ENCODE data around the gene TLL2.
A peak's percentile ranks its signal among the peaks of the same experiment; 100 is the strongest.

TLL2 gene

GRCh38 chr10:96358851-96359540, 154.7 kb downstream of the TLL2 start, which contains the start of gene OPALIN:
Gene OPALIN (minus strand): TSS chr10:96359002. CDS start chr10:96358896, 106 bp downstream.
- no peak for DNase-seq (ENCODE audit: low spot score)

- no peak for DNase-seq (ENCODE audit: low spot score)
Measured at GRCh38 chr10:96357038-96357620, 156.6 kb downstream of the TLL2 start.

GRCh38 chr10:96352582-96352981, 161.1 kb downstream of the TLL2 start:
- no peak for DNase-seq (ENCODE audit: low spot score)

GRCh38 chr10:96352027-96352426, 161.7 kb downstream of the TLL2 start:
- no peak for DNase-seq (ENCODE audit: low spot score)

- DNase-seq (ENCODE audit: low spot score): no peak
Measured at GRCh38 chr10:96346295-96346694, 167.4 kb downstream of the TLL2 start.

- DNase-seq (ENCODE audit: low spot score): no peak
Measured at GRCh38 chr10:96345222-96345621, 168.5 kb downstream of the TLL2 start.

- no peak for DNase-seq (ENCODE audit: low spot score)
Measured at GRCh38 chr10:96344178-96344577, 169.5 kb downstream of the TLL2 start.

- DNase-seq (ENCODE audit: low spot score): no peak
Measured at GRCh38 chr10:96342402-96342801, 171.3 kb downstream of the TLL2 start.

- DNase-seq (ENCODE audit: low spot score): no peak
Measured at GRCh38 chr10:96341219-96342182, 172.2 kb downstream of the TLL2 start.

- DNase-seq (ENCODE audit: low spot score): peak; percentile 31
Measured at GRCh38 chr10:96339956-96340904, 173.5 kb downstream of the TLL2 start.

GRCh38 chr10:96339383-96339782, 174.3 kb downstream of the TLL2 start:
- no peak for DNase-seq (ENCODE audit: low spot score)

GRCh38 chr10:96338279-96338925, 175.3 kb downstream of the TLL2 start:
- DNase-seq (ENCODE audit: low spot score): no peak

- DNase-seq (ENCODE audit: low spot score): no peak
Measured at GRCh38 chr10:96337106-96337505, 176.6 kb downstream of the TLL2 start.

GRCh38 chr10:96334616-96335526, 178.9 kb downstream of the TLL2 start:
- peak; percentile 18 for DNase-seq (ENCODE audit: low spot score)

GRCh38 chr10:96333101-96333500, 180.6 kb downstream of the TLL2 start:
- no peak for DNase-seq (ENCODE audit: low spot score)

GRCh38 chr10:96327462-96327861, 186.3 kb downstream of the TLL2 start:
- DNase-seq (ENCODE audit: low spot score): no peak

- no peak for DNase-seq (ENCODE audit: low spot score)
Measured at GRCh38 chr10:96325719-96326373, 187.9 kb downstream of the TLL2 start.

- DNase-seq (ENCODE audit: low spot score): no peak
Measured at GRCh38 chr10:96324447-96324846, 189.3 kb downstream of the TLL2 start.

GRCh38 chr10:96322275-96322674, 191.5 kb downstream of the TLL2 start:
- no peak for DNase-seq (ENCODE audit: low spot score)
